A673 (cell line): ENCODE results near the gene HID1. TPM values are rescaled to one million over a fixed set of nuclear protein-coding genes. Genes with fewer than 3 reads are reported as not detected.

ENCODE experiments used
- BruUV-seq: library from RNA; stranded (reverse); fragments of 400-500 nt; replicated peaks from 2 replicates; lab custom pipeline; 2021; lab: Mats Ljungman, UMichigan
- CTCF ChIA-PET: fragments of 300-600 bp; sonication (Branson Sonifier 250); formaldehyde crosslinking; loops from one replicate; lab custom pipeline; 2022; ENCODE audit warnings: antibody characterized with exemption; lab: Charles Lee
- POLR2A ChIA-PET: fragments of 300-600 bp; sonication (Branson Sonifier 250); formaldehyde crosslinking; loops from one replicate; lab custom pipeline; 2022; ENCODE audit warnings: antibody characterized with exemption; ENCODE audit not compliant: low non-redundant PET; lab: Charles Lee
- DNase-seq: peaks from one replicate; pipeline ENCODE4 v3.0.0-alpha.2; 2015; ENCODE audit warnings: low spot score
- H3K27ac ChIP-seq: fragments of 200-600 bp; sonication (generic); 2 replicates; pipeline ENCODE4 v1.5.1; 2016; ENCODE audit warnings: mixed run types, low read depth, mild to moderate bottlenecking, mixed read lengths, antibody characterized with exemption, low read length; ENCODE audit not compliant: poor library complexity, severe bottlenecking
- H3K27me3 ChIP-seq: fragments of 200-600 bp; sonication (generic); replicated peaks from 2 replicates; pipeline ENCODE4 v1.6.1; 2017; ENCODE audit warnings: mixed run types, low read depth, mild to moderate bottlenecking, mixed read lengths, antibody characterized with exemption, low read length; ENCODE audit not compliant: insufficient read depth, poor library complexity
- H3K36me3 ChIP-seq: fragments of 200-600 bp; sonication (generic); 2 replicates; pipeline ENCODE4 v1.6.1; 2016; ENCODE audit warnings: mixed run types, mild to moderate bottlenecking, mixed read lengths, antibody characterized with exemption, low read length; ENCODE audit not compliant: insufficient read depth, poor library complexity, severe bottlenecking
- H3K4me1 ChIP-seq: fragments of 200-600 bp; sonication (generic); 2 replicates; pipeline ENCODE4 v1.6.1; 2017; ENCODE audit warnings: mixed run types, mild to moderate bottlenecking, mixed read lengths, antibody characterized with exemption, low read length; ENCODE audit not compliant: insufficient read depth, poor library complexity, severe bottlenecking
- H3K4me3 ChIP-seq: fragments of 200-600 bp; sonication (generic); 2 replicates; pipeline ENCODE4 v1.5.1; 2016; ENCODE audit warnings: low read depth, mixed run types, mild to moderate bottlenecking, mixed read lengths, low read length; ENCODE audit not compliant: poor library complexity, severe bottlenecking
- H3K9me3 ChIP-seq: fragments of 200-600 bp; sonication (generic); 2 replicates; pipeline ENCODE4 v1.6.1; 2016; ENCODE audit warnings: mixed run types, low read depth, mild to moderate bottlenecking, mixed read lengths, antibody characterized with exemption, low read length; ENCODE audit not compliant: poor library complexity, severe bottlenecking
- EZH2 ChIP-seq: fragments of 200-600 bp; sonication (generic); IDR thresholded peaks from 2 replicates; pipeline ENCODE4 v1.6.1; 2017; ENCODE audit warnings: borderline replicate concordance, low read depth, mild to moderate bottlenecking, mixed read lengths, antibody characterized with exemption, low read length; ENCODE audit not compliant: poor library complexity, severe bottlenecking
- intact Hi-C: fragments of 100-400 bp; cut with micrococcal nuclease; formaldehyde crosslinking; loops from one replicate; pipeline ENCODE4 v1.10.0; 2022; ENCODE audit not compliant: unreplicated experiment
- total RNA-seq: library from RNA; stranded (reverse); gene quantifications from 2 replicates; pipeline ENCODE4 v1.2.3, GENCODE V29; 2021
- TF ChIP-seq, protein P1 (sequence below): fragments of 300-800, 200-600 bp; sonication (generic); conservative IDR thresholded peaks from 2 replicates; pipeline ENCODE4 v1.5.1; 2017; ENCODE audit warnings: low read depth, mild to moderate bottlenecking, antibody characterized with exemption, low read length, moderate library complexity, mixed read lengths

HID1 gene
- total RNA-seq, 1 experiment from 2014 or later: 1.2 TPM

DNA sequence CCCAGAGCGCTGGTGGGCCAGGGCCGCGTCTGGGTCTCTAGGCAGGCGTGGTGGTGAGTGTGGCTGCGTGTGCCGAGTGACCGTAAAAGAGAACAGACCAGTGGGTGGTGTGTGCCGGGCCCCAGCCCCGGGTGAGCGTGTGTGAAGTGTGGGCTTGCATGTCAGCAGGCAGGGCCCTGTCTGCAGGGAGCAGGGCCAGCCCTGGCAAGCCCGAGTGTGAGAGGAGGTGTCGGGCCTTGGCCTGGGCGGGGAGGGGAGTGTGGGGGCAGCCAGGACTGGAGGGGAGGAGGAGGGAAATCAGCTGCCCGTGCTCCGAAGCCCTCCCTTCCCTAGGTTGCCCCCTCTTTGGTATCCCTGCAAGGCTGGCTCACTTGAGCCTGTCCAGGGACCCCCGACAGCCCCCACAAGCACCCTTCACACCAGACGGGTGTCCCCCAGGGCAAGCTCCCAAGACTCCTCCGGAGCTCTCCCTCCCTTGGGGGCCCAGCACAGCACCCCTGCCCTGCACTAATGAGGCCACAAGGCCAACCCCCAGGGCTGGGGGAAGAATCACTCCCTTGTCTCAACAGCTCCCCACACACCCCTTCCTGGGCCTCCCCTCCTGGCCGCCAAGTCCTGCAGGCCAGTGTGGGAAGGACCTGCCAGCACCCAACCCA, 51.4 kb downstream of the HID1 start:
- POLR2A ChIA-PET: no interaction called here
- H3K4me3 ChIP-seq: no peak overlapping the region
- no peaks in the 10 kb centered on the region for H3K36me3 ChIP-seq
- H3K9me3 ChIP-seq: no peaks in the 10 kb centered on the region
- intact Hi-C loops: no loop called here
- no peak for TF ChIP-seq EZH2
- TF ChIP-seq, protein P1, sequence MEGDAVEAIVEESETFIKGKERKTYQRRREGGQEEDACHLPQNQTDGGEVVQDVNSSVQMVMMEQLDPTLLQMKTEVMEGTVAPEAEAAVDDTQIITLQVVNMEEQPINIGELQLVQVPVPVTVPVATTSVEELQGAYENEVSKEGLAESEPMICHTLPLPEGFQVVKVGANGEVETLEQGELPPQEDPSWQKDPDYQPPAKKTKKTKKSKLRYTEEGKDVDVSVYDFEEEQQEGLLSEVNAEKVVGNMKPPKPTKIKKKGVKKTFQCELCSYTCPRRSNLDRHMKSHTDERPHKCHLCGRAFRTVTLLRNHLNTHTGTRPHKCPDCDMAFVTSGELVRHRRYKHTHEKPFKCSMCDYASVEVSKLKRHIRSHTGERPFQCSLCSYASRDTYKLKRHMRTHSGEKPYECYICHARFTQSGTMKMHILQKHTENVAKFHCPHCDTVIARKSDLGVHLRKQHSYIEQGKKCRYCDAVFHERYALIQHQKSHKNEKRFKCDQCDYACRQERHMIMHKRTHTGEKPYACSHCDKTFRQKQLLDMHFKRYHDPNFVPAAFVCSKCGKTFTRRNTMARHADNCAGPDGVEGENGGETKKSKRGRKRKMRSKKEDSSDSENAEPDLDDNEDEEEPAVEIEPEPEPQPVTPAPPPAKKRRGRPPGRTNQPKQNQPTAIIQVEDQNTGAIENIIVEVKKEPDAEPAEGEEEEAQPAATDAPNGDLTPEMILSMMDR: no peak
- H3K27ac ChIP-seq: no peak overlapping the region
- no peak for DNase-seq
- CTCF ChIA-PET: no interaction called here
- no TSS peak for BruUV-seq
- H3K4me1 ChIP-seq: peaks cover 14% of the 10 kb centered on the region
- H3K27me3 ChIP-seq: peaks cover 41% of the 10 kb centered on the region

DNA sequence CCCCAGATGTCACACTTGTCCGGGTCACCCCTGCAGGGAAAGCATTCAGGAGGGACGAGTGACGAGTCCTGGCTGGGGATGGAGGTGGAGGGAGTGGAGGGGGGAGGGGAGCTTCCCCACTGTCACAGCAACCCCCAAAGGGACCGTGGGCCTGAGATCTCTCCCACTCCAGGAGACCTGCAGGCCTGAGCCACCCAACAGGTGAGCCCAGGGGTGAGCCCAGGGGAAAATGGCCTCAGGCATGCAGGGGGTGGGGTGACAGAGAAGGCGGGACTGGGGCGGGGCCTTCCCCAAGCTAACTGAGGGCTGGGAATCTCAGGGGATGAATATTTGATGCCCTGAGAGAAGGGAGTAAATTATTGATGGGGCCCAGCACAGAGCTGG, 51.9 kb downstream of the HID1 start:
- Histone ChIP-seq H3K4me3 (no peak overlapping the region), H3K36me3 (no peaks in the 10 kb centered on the region), H3K4me1 (peaks cover 14% of the 10 kb centered on the region), H3K27me3 (peaks cover 36% of the 10 kb centered on the region), H3K9me3 (no peaks in the 10 kb centered on the region), H3K27ac (no peak overlapping the region)
- TF ChIP-seq, protein P1: no peak
- no peak for TF ChIP-seq EZH2
- intact Hi-C loops: no loop called here
- DNase-seq: no peak
- no TSS peak for BruUV-seq
- ChIA-PET CTCF (no interaction called here), POLR2A (no interaction called here)

DNA sequence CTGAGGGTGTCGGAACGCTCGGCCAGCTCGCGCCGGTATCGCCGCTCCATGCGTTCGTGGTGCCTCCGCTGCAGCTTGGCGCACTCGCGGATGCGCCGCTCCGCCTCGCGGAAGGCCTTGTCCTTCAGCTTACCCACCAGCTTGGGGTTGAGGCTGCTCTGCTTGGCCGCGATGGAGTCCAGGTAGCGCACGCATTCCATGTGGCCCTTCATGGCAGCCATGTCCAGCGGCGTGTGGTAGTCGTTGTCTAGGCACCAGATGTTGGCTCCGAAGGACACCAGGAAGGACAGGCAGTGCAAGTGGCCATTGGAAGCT, 52.3 kb downstream of the HID1 start:
- H3K27ac ChIP-seq: no peak overlapping the region
- H3K4me1 ChIP-seq: peaks cover 14% of the 10 kb centered on the region
- TF ChIP-seq, protein P1: no peak
- TF ChIP-seq EZH2: no peak
- ChIA-PET POLR2A (no interaction called here), CTCF (no interaction called here)
- BruUV-seq: no TSS peak
- no peak for DNase-seq
- no peaks in the 10 kb centered on the region for H3K9me3 ChIP-seq
- H3K36me3 ChIP-seq: no peaks in the 10 kb centered on the region
- no peak overlapping the region for H3K4me3 ChIP-seq
- H3K27me3 ChIP-seq: peaks cover 32% of the 10 kb centered on the region
- intact Hi-C loops: no loop called here
